ENCODE data around the gene LOXL1. TPM values are rescaled to one million over a fixed set of nuclear protein-coding genes. Genes with fewer than 3 reads are reported as not detected.
A peak's percentile ranks its signal among the peaks of the same experiment; 100 is the strongest.

LOXL1 gene
- total RNA-seq, 1 donor from 2014 or later: 5.3 TPM

GRCh38 chr15:73964736-73965093 is 38.5 kb downstream of the LOXL1 start:
- TF ChIP-seq, protein P1, sequence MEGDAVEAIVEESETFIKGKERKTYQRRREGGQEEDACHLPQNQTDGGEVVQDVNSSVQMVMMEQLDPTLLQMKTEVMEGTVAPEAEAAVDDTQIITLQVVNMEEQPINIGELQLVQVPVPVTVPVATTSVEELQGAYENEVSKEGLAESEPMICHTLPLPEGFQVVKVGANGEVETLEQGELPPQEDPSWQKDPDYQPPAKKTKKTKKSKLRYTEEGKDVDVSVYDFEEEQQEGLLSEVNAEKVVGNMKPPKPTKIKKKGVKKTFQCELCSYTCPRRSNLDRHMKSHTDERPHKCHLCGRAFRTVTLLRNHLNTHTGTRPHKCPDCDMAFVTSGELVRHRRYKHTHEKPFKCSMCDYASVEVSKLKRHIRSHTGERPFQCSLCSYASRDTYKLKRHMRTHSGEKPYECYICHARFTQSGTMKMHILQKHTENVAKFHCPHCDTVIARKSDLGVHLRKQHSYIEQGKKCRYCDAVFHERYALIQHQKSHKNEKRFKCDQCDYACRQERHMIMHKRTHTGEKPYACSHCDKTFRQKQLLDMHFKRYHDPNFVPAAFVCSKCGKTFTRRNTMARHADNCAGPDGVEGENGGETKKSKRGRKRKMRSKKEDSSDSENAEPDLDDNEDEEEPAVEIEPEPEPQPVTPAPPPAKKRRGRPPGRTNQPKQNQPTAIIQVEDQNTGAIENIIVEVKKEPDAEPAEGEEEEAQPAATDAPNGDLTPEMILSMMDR (IDR thresholded peaks at IDR 0.05; ENCODE audit: insufficient read depth, low read length, severe bottlenecking): peak; percentile 97
- no peak for FAIRE-seq
- Histone ChIP-seq H3K4me3 (ENCODE audit: low read depth, low read length) (no peak overlapping the region), H3K27me3 (ENCODE audit: control insufficient read depth, insufficient read depth, low read length) (no peaks in the 10 kb centered on the region), H3K36me3 (ENCODE audit: control insufficient read depth, insufficient read depth, low read length) (no peaks in the 10 kb centered on the region)
- DNase-seq (ENCODE audit: low read depth): peak; percentile 62

GRCh38 chr15:73965094-73965757 is 39.0 kb downstream of the LOXL1 start:
- no peak for FAIRE-seq
- DNase-seq (ENCODE audit: low read depth): no peak
- Histone ChIP-seq H3K27me3 (ENCODE audit: control insufficient read depth, insufficient read depth, low read length) (no peaks in the 10 kb centered on the region), H3K36me3 (ENCODE audit: control insufficient read depth, insufficient read depth, low read length) (no peaks in the 10 kb centered on the region), H3K4me3 (ENCODE audit: low read depth, low read length) (no peak overlapping the region)
- TF ChIP-seq, protein P1 (IDR thresholded peaks at IDR 0.05; ENCODE audit: insufficient read depth, low read length, severe bottlenecking): no peak

DNA sequence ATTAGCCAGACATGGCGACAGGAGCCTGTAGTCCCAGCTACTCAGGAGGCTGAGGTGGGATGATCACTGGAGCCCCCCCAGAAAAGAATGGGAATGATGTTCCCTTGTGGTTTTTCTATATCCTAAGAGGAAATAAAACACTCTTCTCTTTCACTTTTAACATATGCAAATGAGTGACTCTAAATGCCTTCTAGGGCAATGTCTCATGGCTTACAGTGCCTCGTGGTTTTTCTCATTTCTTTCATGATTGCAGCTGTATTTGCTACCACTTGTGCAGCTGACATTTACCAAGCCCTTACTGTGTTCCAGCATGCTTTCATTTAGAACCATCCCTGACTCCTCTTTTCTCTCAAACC is 39.5 kb downstream of the LOXL1 start:
- H3K27me3 ChIP-seq (ENCODE audit: control insufficient read depth, insufficient read depth, low read length): no peaks in the 10 kb centered on the region
- no peak overlapping the region for H3K4me3 ChIP-seq (ENCODE audit: low read depth, low read length)
- TF ChIP-seq, protein P1 (IDR thresholded peaks at IDR 0.05; ENCODE audit: insufficient read depth, low read length, severe bottlenecking): no peak
- H3K36me3 ChIP-seq (ENCODE audit: control insufficient read depth, insufficient read depth, low read length): no peaks in the 10 kb centered on the region
- FAIRE-seq (no peak), DNase-seq (ENCODE audit: low read depth) (peak; percentile 61)

GRCh38 chr15:73968461-73968860 is 42.2 kb downstream of the LOXL1 start:
- Histone ChIP-seq H3K4me3 (ENCODE audit: low read depth, low read length) (no peak overlapping the region), H3K36me3 (ENCODE audit: control insufficient read depth, insufficient read depth, low read length) (no peaks in the 10 kb centered on the region), H3K27me3 (ENCODE audit: control insufficient read depth, insufficient read depth, low read length) (no peaks in the 10 kb centered on the region)
- TF ChIP-seq, protein P1 (IDR thresholded peaks at IDR 0.05; ENCODE audit: insufficient read depth, low read length, severe bottlenecking): no peak
- no peak for DNase-seq (ENCODE audit: low read depth)
- no peak for FAIRE-seq

DNA sequence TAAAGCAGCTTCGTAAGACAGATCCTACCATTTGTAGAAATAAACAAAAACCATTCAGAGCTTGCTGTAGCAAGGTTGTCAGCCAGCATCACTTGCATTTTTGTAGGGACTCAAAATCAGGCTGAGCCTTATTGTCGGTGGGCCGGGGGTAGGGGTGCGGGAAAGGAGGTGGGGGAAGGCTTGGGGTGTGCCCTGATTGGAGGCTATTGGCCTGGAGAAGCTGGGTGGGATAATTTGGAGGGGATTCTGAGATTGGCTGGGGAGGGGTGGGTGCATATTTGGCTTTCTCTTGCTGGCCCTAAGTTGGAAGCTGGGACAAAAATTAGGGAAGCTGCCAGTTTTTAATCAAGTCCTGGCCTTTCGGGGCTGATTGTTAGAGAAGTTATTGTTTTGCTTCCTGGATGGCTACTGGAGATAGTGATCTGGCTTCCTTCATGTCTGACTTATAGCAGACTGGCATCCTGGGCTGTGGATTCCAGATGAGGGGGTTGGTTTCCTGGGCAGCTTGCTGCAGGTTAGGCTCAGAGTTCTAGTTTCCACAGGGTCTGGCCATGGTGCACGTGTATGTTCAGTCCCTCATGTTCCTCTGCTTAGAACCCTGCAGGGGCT is 43.0 kb downstream of the LOXL1 start:
- no peak for FAIRE-seq
- TF ChIP-seq, protein P1 (IDR thresholded peaks at IDR 0.05; ENCODE audit: insufficient read depth, low read length, severe bottlenecking): no peak

More for the DNA sequence above, 43.0 kb downstream of the LOXL1 start:
- H3K36me3 ChIP-seq (ENCODE audit: control insufficient read depth, insufficient read depth, low read length): no peaks in the 10 kb centered on the region
- H3K27me3 ChIP-seq (ENCODE audit: control insufficient read depth, insufficient read depth, low read length): no peaks in the 10 kb centered on the region
- no peak overlapping the region for H3K4me3 ChIP-seq (ENCODE audit: low read depth, low read length)
- no peak for DNase-seq (ENCODE audit: low read depth)
